Hepatocyte (in vitro differentiated cells): ENCODE measurements around the gene WDPCP. TPM values are rescaled to one million over a fixed set of nuclear protein-coding genes. Genes with fewer than 3 reads are reported as not detected.
"Not testable (repeated sequence)": the region's sequence is repeated elsewhere in the genome, so short reads cannot be mapped to it uniquely, and the experiment has no call there.

ENCODE experiments used
- DNase-seq: peaks from one replicate; pipeline ENCODE4 v3.0.0-alpha.2; 2016; ENCODE audit warnings: low spot score
- H2AFZ ChIP-seq: fragments of 200-600 bp; sonication (generic); 2 replicates; pipeline ENCODE4 v1.6.0; 2016; ENCODE audit warnings: antibody characterized with exemption, mild to moderate bottlenecking
- H3K27ac ChIP-seq: fragments of 200-600 bp; sonication (generic); 2 replicates; pipeline ENCODE4 v1.5.1; 2016; ENCODE audit warnings: mild to moderate bottlenecking
- H3K27me3 ChIP-seq: fragments of 200-600 bp; sonication (generic); 2 replicates; pipeline ENCODE4 v1.6.1; 2016
- H3K36me3 ChIP-seq: fragments of 200-600 bp; sonication (generic); replicated peaks from 2 replicates; pipeline ENCODE4 v1.5.1; 2016; ENCODE audit warnings: low read depth; ENCODE audit not compliant: insufficient read depth
- H3K4me1 ChIP-seq: fragments of 200-600 bp; sonication (generic); 2 replicates; pipeline ENCODE4 v1.5.1; 2016; ENCODE audit warnings: mild to moderate bottlenecking, moderate library complexity; ENCODE audit not compliant: insufficient read depth
- H3K4me2 ChIP-seq: fragments of 200-600 bp; sonication (generic); 2 replicates; pipeline ENCODE4 v1.6.0; 2016
- H3K4me3 ChIP-seq: fragments of 200-600 bp; sonication (generic); 2 replicates; pipeline ENCODE4 v1.5.1; 2016; ENCODE audit warnings: mild to moderate bottlenecking
- H3K79me2 ChIP-seq: fragments of 200-600 bp; sonication (generic); 2 replicates; pipeline ENCODE4 v1.6.0; 2017; ENCODE audit warnings: mild to moderate bottlenecking
- H3K9me2 ChIP-seq: fragments of 200-600 bp; sonication (generic); replicated peaks from 2 replicates; pipeline ENCODE4 v1.6.0; 2017; ENCODE audit warnings: mild to moderate bottlenecking; ENCODE audit not compliant: insufficient read depth
- H3K9me3 ChIP-seq: fragments of 200-600 bp; sonication (generic); 2 replicates; pipeline ENCODE4 v1.5.1; 2016; ENCODE audit warnings: low read depth, mild to moderate bottlenecking
- H4K20me1 ChIP-seq: fragments of 200-600 bp; sonication (generic); 2 replicates; pipeline ENCODE4 v1.6.0; 2016; ENCODE audit warnings: mild to moderate bottlenecking; ENCODE audit not compliant: insufficient read depth, poor library complexity, severe bottlenecking
- EZH2 ChIP-seq: fragments of 200-600 bp; sonication (generic); IDR thresholded peaks from 2 replicates; pipeline ENCODE4 v1.6.1; 2016; ENCODE audit warnings: antibody characterized with exemption, mild to moderate bottlenecking, borderline replicate concordance
- EZH2phosphoT487 ChIP-seq: fragments of 200-600 bp; sonication (generic); IDR thresholded peaks from one replicate; pipeline ENCODE4 v1.6.1; 2018; ENCODE audit warnings: antibody characterized with exemption, mild to moderate bottlenecking, low read depth, moderate library complexity; ENCODE audit not compliant: unreplicated experiment, severe bottlenecking
- WGBS: methylation state at CpG from one replicate; pipeline ENCODE4 v1.1.6; 2016; ENCODE audit warnings: low lambda C conversion rate; ENCODE audit errors: missing lambda C conversion rate; 5-methylcytosine and 5-hydroxymethylcytosine counted together
- polyA plus RNA-seq: library from polyadenylated mRNA; unstranded; fragments of >200 nt; fragmentation: Nextera tagmentation; extraction: Ambion mirVana; gene quantifications from 2 replicates; pipeline ENCODE4 v1.2.1, GENCODE V29; 2016
- total RNA-seq: library from RNA; depleted of rRNA; stranded (reverse); fragments of >200 nt; gene quantifications from 2 replicates; pipeline ENCODE4 v1.2.3, GENCODE V29; 2014
- TF ChIP-seq, protein P1 (sequence below): fragments of 200-600 bp; sonication (generic); IDR thresholded peaks from 2 replicates; pipeline ENCODE4 v1.5.1; 2016; ENCODE audit warnings: antibody characterized with exemption, mild to moderate bottlenecking; ENCODE audit not compliant: poor library complexity

The WDPCP gene
- total and polyA plus RNA-seq, 2 experiments from 2014 or later: 4.9 to 12.8 TPM

DNA sequence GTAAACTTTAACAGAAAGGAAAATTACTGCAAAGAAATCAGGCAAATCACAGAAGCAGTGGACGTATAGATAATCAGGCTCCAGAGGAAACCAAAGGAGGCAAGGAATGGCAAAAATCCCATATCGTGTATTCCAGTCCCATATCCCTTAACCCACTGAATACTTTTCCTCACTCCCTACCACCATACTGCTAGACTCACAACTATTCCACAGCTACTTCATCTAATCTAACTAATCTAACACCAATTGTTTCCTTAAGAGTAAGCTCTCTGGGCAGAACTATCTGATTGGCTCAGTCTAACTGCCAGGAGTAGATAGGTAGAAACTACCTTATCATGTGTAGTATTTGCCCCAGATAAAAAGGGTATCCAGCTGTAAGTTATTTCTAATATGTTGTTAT is 16.3 kb downstream of the WDPCP start:
- H3K9me2 ChIP-seq: no peaks in the 10 kb centered on the region
- H4K20me1 ChIP-seq: no peaks in the 10 kb centered on the region
- no peak for DNase-seq
- 92% methylated on average over 2 of the region's 2 CpGs for WGBS
- H3K27ac ChIP-seq: no peak overlapping the region
- H2AFZ ChIP-seq: no peak overlapping the region
- peaks cover 5% of the 10 kb centered on the region for H3K79me2 ChIP-seq
- H3K4me1 ChIP-seq: no peaks in the 10 kb centered on the region
- H3K36me3 ChIP-seq: no peaks in the 10 kb centered on the region
- H3K4me2 ChIP-seq: no peak overlapping the region
- H3K4me3 ChIP-seq: no peak overlapping the region
- no peaks in the 10 kb centered on the region for H3K27me3 ChIP-seq
- TF ChIP-seq EZH2phosphoT487: no peak
- TF ChIP-seq EZH2: no peak
- TF ChIP-seq, protein P1, sequence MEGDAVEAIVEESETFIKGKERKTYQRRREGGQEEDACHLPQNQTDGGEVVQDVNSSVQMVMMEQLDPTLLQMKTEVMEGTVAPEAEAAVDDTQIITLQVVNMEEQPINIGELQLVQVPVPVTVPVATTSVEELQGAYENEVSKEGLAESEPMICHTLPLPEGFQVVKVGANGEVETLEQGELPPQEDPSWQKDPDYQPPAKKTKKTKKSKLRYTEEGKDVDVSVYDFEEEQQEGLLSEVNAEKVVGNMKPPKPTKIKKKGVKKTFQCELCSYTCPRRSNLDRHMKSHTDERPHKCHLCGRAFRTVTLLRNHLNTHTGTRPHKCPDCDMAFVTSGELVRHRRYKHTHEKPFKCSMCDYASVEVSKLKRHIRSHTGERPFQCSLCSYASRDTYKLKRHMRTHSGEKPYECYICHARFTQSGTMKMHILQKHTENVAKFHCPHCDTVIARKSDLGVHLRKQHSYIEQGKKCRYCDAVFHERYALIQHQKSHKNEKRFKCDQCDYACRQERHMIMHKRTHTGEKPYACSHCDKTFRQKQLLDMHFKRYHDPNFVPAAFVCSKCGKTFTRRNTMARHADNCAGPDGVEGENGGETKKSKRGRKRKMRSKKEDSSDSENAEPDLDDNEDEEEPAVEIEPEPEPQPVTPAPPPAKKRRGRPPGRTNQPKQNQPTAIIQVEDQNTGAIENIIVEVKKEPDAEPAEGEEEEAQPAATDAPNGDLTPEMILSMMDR: no peak
- H3K9me3 ChIP-seq: no peaks in the 10 kb centered on the region

DNA sequence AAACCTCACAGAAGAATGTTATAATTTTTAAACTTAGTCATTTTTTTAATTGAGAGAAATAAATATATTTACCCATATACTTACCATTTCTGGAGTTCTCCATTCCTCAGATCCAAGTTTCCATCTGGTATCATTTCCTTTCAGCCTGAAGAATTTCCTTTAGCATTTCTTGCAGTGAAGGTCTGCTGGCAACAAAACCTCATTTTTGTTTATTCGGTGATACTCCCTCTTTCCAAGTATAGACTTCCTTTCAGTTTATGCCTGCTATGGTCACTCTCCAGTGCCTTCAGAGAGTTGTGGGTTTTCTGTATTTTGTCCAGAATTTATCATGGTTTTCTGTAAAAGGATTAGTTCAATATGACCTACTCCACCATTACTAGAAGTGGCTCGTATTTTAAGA is 17.0 kb downstream of the WDPCP start:
- DNase-seq: no peak
- no peak overlapping the region for H3K27ac ChIP-seq
- H3K27me3 ChIP-seq: no peaks in the 10 kb centered on the region
- H4K20me1 ChIP-seq: no peaks in the 10 kb centered on the region
- no peaks in the 10 kb centered on the region for H3K9me3 ChIP-seq
- WGBS: 97% methylated on average over 2 of the region's 2 CpGs
- no peaks in the 10 kb centered on the region for H3K9me2 ChIP-seq
- peaks cover 5% of the 10 kb centered on the region for H3K79me2 ChIP-seq
- H3K4me1 ChIP-seq: no peaks in the 10 kb centered on the region
- no peak overlapping the region for H2AFZ ChIP-seq
- H3K4me2 ChIP-seq: no peak overlapping the region
- H3K4me3 ChIP-seq: no peak overlapping the region
- H3K36me3 ChIP-seq: no peaks in the 10 kb centered on the region
- TF ChIP-seq EZH2: no peak
- TF ChIP-seq, protein P1: no peak
- TF ChIP-seq EZH2phosphoT487: no peak

DNA sequence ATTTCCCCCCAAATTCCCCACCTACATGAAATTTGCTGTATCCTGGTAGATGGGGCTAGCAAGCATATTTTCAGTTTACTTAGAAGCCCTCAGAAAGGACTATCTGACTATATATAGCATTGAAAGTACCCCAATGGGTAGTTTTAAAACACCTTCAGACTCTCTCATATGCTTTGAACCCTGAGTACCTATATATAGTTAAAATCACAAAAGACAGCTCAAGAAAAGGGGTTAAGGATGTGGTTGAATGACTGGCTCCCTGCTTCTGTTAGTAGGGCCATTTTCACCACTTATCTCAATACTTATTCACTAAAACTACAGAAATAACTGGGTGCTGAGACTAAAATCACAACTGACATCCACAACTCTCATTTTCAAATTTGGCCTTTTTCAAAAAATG is 18.5 kb downstream of the WDPCP start:
- TF ChIP-seq EZH2 (no peak), EZH2phosphoT487 (no peak)
- TF ChIP-seq, protein P1: no peak
- H3K27ac ChIP-seq: no peak overlapping the region
- no peak overlapping the region for H2AFZ ChIP-seq
- no peak overlapping the region for H3K4me2 ChIP-seq
- no peaks in the 10 kb centered on the region for H3K36me3 ChIP-seq
- H3K4me3 ChIP-seq: no peak overlapping the region
- no peaks in the 10 kb centered on the region for H3K9me3 ChIP-seq
- H3K4me1 ChIP-seq: no peaks in the 10 kb centered on the region
- H3K27me3 ChIP-seq: no peaks in the 10 kb centered on the region
- peaks cover 5% of the 10 kb centered on the region for H3K79me2 ChIP-seq
- no peaks in the 10 kb centered on the region for H3K9me2 ChIP-seq
- no peak for DNase-seq
- no peaks in the 10 kb centered on the region for H4K20me1 ChIP-seq

DNA sequence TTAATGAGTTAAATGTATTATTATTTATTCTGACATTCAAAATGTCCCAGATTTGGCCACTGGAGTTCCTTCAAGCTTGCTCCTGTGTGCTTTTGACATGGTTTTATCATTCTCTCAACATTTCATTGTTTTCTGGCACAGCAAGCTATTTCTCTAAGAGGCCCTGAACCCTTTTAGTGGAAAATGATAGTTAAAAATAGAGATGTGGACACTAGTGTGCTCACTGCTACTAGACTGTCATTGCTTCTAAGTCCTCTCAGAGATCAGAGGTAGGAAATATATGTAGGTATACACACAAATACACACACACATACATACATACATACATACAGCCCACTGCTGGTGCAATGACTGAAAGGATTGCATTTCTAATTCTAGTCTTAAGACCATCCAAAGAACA is 25.5 kb downstream of the WDPCP start:
- Histone ChIP-seq H3K4me2 (no peak overlapping the region), H2AFZ (no peak overlapping the region), H3K4me1 (no peaks in the 10 kb centered on the region), H4K20me1 (no peaks in the 10 kb centered on the region), H3K36me3 (no peaks in the 10 kb centered on the region), H3K27ac (no peak overlapping the region), H3K79me2 (no peaks in the 10 kb centered on the region), H3K27me3 (no peaks in the 10 kb centered on the region), H3K4me3 (no peak overlapping the region), H3K9me3 (no peaks in the 10 kb centered on the region), H3K9me2 (no peaks in the 10 kb centered on the region)
- DNase-seq: no peak
- TF ChIP-seq EZH2: no peak
- TF ChIP-seq, protein P1: no peak
- TF ChIP-seq EZH2phosphoT487: no peak

DNA sequence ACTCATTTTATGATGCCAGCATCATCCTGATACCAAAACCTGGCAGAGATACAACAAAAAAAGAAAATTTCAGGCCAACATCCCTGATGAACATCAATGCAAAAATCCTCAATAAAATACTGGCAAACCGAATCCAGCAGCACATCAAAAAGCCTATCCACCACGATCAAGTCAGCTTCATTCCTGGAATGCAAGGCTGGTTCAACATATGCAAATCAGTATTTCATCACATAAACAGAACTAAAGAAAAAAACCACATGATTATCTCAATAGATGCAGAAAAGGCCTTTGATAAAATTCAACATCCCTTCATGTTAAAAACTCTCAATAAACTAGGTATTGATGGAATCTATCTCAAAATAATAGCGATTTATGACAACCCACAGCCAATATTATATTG is 29.4 kb downstream of the WDPCP start:
- not testable (repeated sequence) for H2AFZ ChIP-seq, H3K27ac ChIP-seq, H3K79me2 ChIP-seq, H3K9me2 ChIP-seq, DNase-seq, H3K36me3 ChIP-seq, H4K20me1 ChIP-seq, H3K4me1 ChIP-seq, H3K9me3 ChIP-seq, H3K27me3 ChIP-seq, H3K4me3 ChIP-seq, H3K4me2 ChIP-seq
- WGBS: 62% methylated on average over 3 of the region's 3 CpGs

DNA sequence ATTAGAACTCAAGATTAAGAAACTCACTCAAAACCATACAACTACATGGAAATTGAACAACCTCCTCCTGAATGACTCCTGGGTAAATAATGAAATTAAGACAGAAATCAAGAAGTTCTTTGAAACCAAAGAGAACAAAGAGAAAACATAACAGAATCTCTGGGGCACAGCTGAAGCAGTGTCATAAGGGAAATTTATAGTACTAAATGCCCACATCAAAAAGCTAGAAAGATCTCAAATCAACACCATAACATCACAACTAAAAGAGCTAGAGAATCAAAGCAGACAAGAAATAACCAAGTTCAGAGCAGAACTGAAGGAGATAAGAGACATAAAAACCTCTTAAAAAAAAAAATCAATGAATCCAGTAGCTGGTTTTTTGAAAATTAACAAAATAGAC is 30.5 kb downstream of the WDPCP start:
- not testable (repeated sequence) for H3K4me3 ChIP-seq, H3K79me2 ChIP-seq

More for the DNA sequence above, 30.5 kb downstream of the WDPCP start:
- H2AFZ ChIP-seq, H3K9me3 ChIP-seq, H3K27me3 ChIP-seq, DNase-seq, H3K9me2 ChIP-seq, H3K36me3 ChIP-seq, H4K20me1 ChIP-seq, H3K27ac ChIP-seq, H3K4me1 ChIP-seq, H3K4me2 ChIP-seq: not testable (repeated sequence)
